ENCODE results near the gene PBX4. TPM values are rescaled to one million over a fixed set of nuclear protein-coding genes. Genes with fewer than 3 reads are reported as not detected.

The PBX4 gene
- total RNA-seq, 1 experiment from 2014 or later, result 11.6 TPM

DNA sequence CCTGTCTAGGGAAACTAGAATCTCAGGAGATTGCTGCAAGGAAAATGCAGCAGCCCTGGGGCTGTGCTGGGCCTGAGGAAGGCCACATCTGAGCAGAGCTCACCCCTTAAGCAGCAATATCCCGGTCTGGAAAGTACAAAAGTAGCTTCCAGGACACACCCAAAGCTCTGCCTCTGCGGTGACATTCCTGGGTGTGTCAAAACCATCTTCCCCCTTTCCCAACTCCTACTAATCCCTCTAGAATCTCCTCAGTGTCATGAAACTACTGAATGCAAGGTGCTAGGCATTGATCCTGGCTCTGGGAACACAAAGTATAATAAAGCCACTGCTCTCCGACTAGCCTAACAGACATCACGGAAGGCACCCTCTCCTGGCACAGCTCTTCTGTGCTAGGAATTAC, 5.0 kb downstream of the PBX4 start:
- no TSS peak for BruUV-seq (replicated peaks)
- H3K79me2 ChIP-seq (ENCODE audit: insufficient read depth, low read length), result peaks cover 47% of the 10 kb centered on the region
- no peaks in the 10 kb centered on the region for H3K9me2 ChIP-seq (ENCODE audit: insufficient read depth)
- no peaks in the 10 kb centered on the region for H4K20me1 ChIP-seq (ENCODE audit: insufficient read depth)
- peak; percentile 47; the same call in 1 of the 2 replicates for TF ChIP-seq SP1 (IDR thresholded peaks at IDR 0.05; ENCODE audit: low read depth)
- no peak for TF ChIP-seq EZH2phosphoT487 (IDR thresholded peaks at IDR 0.05; ENCODE audit: borderline replicate concordance)
- H3K36me3 ChIP-seq (ENCODE audit: control insufficient read depth in 1 of 2, insufficient read depth in 2 of 2, low read length in 2 of 2), result no peaks in the 10 kb centered on the region
- peaks cover 51 to 74% of the 10 kb centered on the region in 2 experiments for H3K4me1 ChIP-seq (ENCODE audit: control insufficient read depth in 1 of 2, insufficient read depth in 2 of 2, low read length in 2 of 2)
- intact Hi-C loops (cut with micrococcal nuclease), result no loop called here
- no peaks in the 10 kb centered on the region for H3K27me3 ChIP-seq (ENCODE audit: insufficient read depth, low read length)
- POLR2A ChIA-PET, result no interaction called here
- peak overlapping the region; percentile 29 to 47 for H3K4me3 ChIP-seq (replicated peaks in 1 of 2; ENCODE audit: low read depth in 1 of 2, low read length in 2 of 2)
- no peaks in the 10 kb centered on the region for H3K9me3 ChIP-seq (ENCODE audit: control insufficient read depth in 1 of 2, insufficient read depth in 1 of 2, low read depth in 1 of 2, low read length in 2 of 2)
- CTCF ChIA-PET, result interaction anchor here (1.6 to 2.7 kb wide), 3 partner anchors 15 to 61 kb away, joined by 3 to 10 read pairs (median 9); no protein-coding TSS in a partner anchor
- DNase-seq (ENCODE audit: low read depth, low spot score) (peak; percentile 63), ATAC-seq (peak; percentile 67)
- RAD21 ChIA-PET (ENCODE audit: low non-redundant PET in 1 of 2, low total read pairs in 2 of 2, uncharacterized antibody in 2 of 2, unreplicated experiment in 2 of 2), result no interaction called here
- no peak overlapping the region for H2AFZ ChIP-seq (ENCODE audit: low read depth, low read length, poor library complexity, severe bottlenecking)
- peak overlapping the region; percentile 54 for H3K27ac ChIP-seq (ENCODE audit: low read depth, low read length)
- H3K4me2 ChIP-seq (ENCODE audit: low read length), result peak overlapping the region; percentile 70
- peak overlapping the region; percentile 58 for H3K9ac ChIP-seq (ENCODE audit: low read length)

DNA sequence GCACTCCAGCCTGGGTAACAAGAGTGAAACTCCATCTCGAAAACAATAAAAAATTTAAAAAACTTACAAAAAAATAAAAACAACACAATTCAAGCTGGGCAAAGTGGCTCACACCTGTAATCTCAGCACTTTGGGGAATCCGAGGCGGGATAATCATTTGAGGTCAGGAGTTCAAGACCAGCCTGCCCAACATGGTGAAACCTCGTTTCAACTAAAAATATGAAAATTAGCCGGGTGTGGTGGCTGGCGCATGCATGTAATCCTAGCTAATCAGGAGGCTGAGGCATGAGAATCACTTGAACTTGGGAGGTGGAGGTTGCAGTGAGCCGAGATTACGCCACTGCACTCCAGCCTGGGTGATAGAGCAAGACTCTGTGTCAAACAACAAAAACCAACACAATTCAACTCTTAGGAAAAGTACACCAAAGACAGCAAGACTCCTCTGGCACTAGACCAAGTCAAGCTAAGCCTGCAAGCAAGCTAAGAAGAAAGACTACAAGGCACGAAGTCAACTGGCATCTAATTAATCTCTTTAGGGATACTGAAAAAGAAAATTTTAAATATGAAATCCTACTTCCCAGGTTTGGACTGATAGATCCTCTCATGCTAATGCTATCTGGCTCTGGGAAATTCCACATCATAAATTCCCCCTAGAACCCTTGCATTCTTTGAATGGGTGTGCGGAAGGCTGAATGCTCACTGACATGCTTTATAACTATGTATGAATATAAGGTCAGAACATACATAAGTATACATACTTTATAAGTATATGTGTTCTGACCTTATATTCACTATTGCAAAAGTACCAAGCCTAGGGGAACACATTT, 7.9 kb downstream of the PBX4 start:
- no peaks in the 10 kb centered on the region for H3K27me3 ChIP-seq (ENCODE audit: insufficient read depth, low read length)
- no peak overlapping the region for H2AFZ ChIP-seq (ENCODE audit: low read depth, low read length, poor library complexity, severe bottlenecking)
- POLR2A ChIA-PET, result no interaction called here
- no peak for ATAC-seq
- H3K4me1 ChIP-seq (ENCODE audit: control insufficient read depth in 1 of 2, insufficient read depth in 2 of 2, low read length in 2 of 2), result peaks cover 59 to 71% of the 10 kb centered on the region in 2 experiments
- no peaks in the 10 kb centered on the region for H3K9me3 ChIP-seq (ENCODE audit: control insufficient read depth in 1 of 2, insufficient read depth in 1 of 2, low read depth in 1 of 2, low read length in 2 of 2)
- H4K20me1 ChIP-seq (ENCODE audit: insufficient read depth), result no peaks in the 10 kb centered on the region
- CTCF ChIA-PET, result no interaction called here
- no peak overlapping the region for H3K4me2 ChIP-seq (ENCODE audit: low read length)
- H3K36me3 ChIP-seq (ENCODE audit: control insufficient read depth in 1 of 2, insufficient read depth in 2 of 2, low read length in 2 of 2), result no peaks in the 10 kb centered on the region
- RAD21 ChIA-PET (ENCODE audit: low non-redundant PET in 1 of 2, low total read pairs in 2 of 2, uncharacterized antibody in 2 of 2, unreplicated experiment in 2 of 2), result no interaction called here
- H3K27ac ChIP-seq (ENCODE audit: low read depth, low read length), result no peak overlapping the region
- no peak for DNase-seq (ENCODE audit: low read depth, low spot score)
- H3K79me2 ChIP-seq (ENCODE audit: insufficient read depth, low read length), result peaks cover 29% of the 10 kb centered on the region
- no TSS peak for BruUV-seq (replicated peaks)
- intact Hi-C loops (cut with micrococcal nuclease), result no loop called here
- no peak overlapping the region for H3K9ac ChIP-seq (ENCODE audit: low read length)
- no peak overlapping the region for H3K4me3 ChIP-seq (replicated peaks in 1 of 2; ENCODE audit: low read depth in 1 of 2, low read length in 2 of 2)
- no peaks in the 10 kb centered on the region for H3K9me2 ChIP-seq (ENCODE audit: insufficient read depth)
- TF ChIP-seq EGR1 (IDR thresholded peaks at IDR 0.05; ENCODE audit: low read depth), result no peak
- no peak for TF ChIP-seq RAD21 (IDR thresholded peaks at IDR 0.05; ENCODE audit: low read depth)
- TF ChIP-seq, protein P1, sequence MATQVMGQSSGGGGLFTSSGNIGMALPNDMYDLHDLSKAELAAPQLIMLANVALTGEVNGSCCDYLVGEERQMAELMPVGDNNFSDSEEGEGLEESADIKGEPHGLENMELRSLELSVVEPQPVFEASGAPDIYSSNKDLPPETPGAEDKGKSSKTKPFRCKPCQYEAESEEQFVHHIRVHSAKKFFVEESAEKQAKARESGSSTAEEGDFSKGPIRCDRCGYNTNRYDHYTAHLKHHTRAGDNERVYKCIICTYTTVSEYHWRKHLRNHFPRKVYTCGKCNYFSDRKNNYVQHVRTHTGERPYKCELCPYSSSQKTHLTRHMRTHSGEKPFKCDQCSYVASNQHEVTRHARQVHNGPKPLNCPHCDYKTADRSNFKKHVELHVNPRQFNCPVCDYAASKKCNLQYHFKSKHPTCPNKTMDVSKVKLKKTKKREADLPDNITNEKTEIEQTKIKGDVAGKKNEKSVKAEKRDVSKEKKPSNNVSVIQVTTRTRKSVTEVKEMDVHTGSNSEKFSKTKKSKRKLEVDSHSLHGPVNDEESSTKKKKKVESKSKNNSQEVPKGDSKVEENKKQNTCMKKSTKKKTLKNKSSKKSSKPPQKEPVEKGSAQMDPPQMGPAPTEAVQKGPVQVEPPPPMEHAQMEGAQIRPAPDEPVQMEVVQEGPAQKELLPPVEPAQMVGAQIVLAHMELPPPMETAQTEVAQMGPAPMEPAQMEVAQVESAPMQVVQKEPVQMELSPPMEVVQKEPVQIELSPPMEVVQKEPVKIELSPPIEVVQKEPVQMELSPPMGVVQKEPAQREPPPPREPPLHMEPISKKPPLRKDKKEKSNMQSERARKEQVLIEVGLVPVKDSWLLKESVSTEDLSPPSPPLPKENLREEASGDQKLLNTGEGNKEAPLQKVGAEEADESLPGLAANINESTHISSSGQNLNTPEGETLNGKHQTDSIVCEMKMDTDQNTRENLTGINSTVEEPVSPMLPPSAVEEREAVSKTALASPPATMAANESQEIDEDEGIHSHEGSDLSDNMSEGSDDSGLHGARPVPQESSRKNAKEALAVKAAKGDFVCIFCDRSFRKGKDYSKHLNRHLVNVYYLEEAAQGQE (IDR thresholded peaks at IDR 0.05; ENCODE audit: low read depth), result no peak
- TF ChIP-seq, protein P2, sequence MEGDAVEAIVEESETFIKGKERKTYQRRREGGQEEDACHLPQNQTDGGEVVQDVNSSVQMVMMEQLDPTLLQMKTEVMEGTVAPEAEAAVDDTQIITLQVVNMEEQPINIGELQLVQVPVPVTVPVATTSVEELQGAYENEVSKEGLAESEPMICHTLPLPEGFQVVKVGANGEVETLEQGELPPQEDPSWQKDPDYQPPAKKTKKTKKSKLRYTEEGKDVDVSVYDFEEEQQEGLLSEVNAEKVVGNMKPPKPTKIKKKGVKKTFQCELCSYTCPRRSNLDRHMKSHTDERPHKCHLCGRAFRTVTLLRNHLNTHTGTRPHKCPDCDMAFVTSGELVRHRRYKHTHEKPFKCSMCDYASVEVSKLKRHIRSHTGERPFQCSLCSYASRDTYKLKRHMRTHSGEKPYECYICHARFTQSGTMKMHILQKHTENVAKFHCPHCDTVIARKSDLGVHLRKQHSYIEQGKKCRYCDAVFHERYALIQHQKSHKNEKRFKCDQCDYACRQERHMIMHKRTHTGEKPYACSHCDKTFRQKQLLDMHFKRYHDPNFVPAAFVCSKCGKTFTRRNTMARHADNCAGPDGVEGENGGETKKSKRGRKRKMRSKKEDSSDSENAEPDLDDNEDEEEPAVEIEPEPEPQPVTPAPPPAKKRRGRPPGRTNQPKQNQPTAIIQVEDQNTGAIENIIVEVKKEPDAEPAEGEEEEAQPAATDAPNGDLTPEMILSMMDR (IDR thresholded peaks at IDR 0.05 in 2 of 3, conservative IDR thresholded peaks at IDR 0.05 in 1 of 3; ENCODE audit: borderline replicate concordance in 1 of 3, insufficient read depth in 1 of 3, low read depth in 2 of 3, low read length in 2 of 3), result no peak
- no peak for TF ChIP-seq ZNF274 (IDR thresholded peaks at IDR 0.05; ENCODE audit: low read depth, low read length)
- no peak for TF ChIP-seq JUND (IDR thresholded peaks at IDR 0.05)
- no peak for TF ChIP-seq EZH2phosphoT487 (IDR thresholded peaks at IDR 0.05; ENCODE audit: borderline replicate concordance)
- TF ChIP-seq, protein P3, sequence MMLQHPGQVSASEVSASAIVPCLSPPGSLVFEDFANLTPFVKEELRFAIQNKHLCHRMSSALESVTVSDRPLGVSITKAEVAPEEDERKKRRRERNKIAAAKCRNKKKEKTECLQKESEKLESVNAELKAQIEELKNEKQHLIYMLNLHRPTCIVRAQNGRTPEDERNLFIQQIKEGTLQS (IDR thresholded peaks at IDR 0.05), result no peak
- TF ChIP-seq, protein P4, sequence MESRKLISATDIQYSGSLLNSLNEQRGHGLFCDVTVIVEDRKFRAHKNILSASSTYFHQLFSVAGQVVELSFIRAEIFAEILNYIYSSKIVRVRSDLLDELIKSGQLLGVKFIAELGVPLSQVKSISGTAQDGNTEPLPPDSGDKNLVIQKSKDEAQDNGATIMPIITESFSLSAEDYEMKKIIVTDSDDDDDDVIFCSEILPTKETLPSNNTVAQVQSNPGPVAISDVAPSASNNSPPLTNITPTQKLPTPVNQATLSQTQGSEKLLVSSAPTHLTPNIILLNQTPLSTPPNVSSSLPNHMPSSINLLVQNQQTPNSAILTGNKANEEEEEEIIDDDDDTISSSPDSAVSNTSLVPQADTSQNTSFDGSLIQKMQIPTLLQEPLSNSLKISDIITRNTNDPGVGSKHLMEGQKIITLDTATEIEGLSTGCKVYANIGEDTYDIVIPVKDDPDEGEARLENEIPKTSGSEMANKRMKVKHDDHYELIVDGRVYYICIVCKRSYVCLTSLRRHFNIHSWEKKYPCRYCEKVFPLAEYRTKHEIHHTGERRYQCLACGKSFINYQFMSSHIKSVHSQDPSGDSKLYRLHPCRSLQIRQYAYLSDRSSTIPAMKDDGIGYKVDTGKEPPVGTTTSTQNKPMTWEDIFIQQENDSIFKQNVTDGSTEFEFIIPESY (IDR thresholded peaks at IDR 0.05; ENCODE audit: extremely low read depth, insufficient replicate concordance, low read length), result no peak
